D721Med (cell line): ENCODE measurements around the gene HMCN2.

Experiments used
- DNase-seq: peaks from one replicate; pipeline ENCODE4 v3.0.0; 2011; ENCODE audit warnings: low spot score; ENCODE audit not compliant: insufficient read length
- FAIRE-seq: peaks from 2 replicates; lab custom pipeline; 2011; peaks lifted over from hg19 to GRCh38; lab: Jason Lieb, UNC
- CTCF ChIP-seq: IDR thresholded peaks from 2 replicates; pipeline ENCODE4 v1.5.1; 2012; ENCODE audit warnings: mild to moderate bottlenecking, control low read depth; ENCODE audit not compliant: insufficient read depth; ENCODE audit errors: missing control alignments

HMCN2 gene

GRCh38 chr9:130427326-130427725 lies 161.8 kb downstream of the HMCN2 start:
- no peak for DNase-seq
- no peak for FAIRE-seq
- no peak for TF ChIP-seq CTCF

GRCh38 chr9:130428086-130428665 lies 162.6 kb downstream of the HMCN2 start:
- TF ChIP-seq CTCF: no peak
- FAIRE-seq: no peak

DNA sequence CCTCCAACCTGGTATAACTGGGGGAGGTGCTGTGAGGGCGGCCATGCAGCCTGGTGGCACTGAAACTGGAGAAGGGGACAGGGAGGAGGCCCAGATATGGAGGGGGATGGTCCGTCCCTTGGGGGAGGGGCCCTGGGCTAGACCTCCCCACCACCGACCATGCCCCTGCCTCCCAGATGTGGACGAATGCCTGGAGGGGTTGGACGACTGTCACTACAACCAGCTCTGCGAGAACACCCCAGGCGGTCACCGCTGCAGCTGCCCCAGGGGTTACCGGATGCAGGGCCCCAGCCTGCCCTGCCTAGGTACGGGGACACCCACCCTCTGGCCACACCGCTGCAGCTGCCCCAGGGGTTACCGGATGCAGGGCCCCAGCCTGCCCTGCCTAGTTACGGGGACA lies 163.8 kb downstream of the HMCN2 start:
- no peak for FAIRE-seq
- TF ChIP-seq CTCF: no peak
- DNase-seq: no peak

More at GRCh38 chr9:130428086-130428665, 162.6 kb downstream of the HMCN2 start:
- DNase-seq: no peak

DNA sequence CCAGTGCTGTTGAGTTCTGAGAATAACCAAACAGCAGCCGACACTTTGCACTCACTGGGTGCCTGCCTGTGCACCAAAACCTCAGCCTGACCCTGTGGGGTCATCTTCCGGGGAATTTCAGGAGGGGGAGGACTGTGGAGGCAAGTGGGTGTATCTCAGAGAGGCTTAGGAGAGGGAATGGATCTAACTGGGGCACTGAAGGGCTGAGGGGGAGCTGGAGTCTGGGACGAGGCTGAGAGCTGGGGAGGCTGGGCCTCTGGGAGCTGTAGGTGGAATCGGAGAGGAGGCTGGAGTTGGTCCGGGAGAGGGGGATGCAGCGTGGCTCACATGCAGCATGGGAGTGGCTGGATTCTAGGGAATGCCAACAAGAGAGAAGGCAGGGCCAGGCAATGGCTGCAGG lies 164.3 kb downstream of the HMCN2 start:
- DNase-seq: no peak
- TF ChIP-seq CTCF: no peak
- FAIRE-seq: no peak

GRCh38 chr9:130430232-130430631 lies 164.7 kb downstream of the HMCN2 start:
- no peak for DNase-seq
- no peak for TF ChIP-seq CTCF
- FAIRE-seq: no peak

DNA sequence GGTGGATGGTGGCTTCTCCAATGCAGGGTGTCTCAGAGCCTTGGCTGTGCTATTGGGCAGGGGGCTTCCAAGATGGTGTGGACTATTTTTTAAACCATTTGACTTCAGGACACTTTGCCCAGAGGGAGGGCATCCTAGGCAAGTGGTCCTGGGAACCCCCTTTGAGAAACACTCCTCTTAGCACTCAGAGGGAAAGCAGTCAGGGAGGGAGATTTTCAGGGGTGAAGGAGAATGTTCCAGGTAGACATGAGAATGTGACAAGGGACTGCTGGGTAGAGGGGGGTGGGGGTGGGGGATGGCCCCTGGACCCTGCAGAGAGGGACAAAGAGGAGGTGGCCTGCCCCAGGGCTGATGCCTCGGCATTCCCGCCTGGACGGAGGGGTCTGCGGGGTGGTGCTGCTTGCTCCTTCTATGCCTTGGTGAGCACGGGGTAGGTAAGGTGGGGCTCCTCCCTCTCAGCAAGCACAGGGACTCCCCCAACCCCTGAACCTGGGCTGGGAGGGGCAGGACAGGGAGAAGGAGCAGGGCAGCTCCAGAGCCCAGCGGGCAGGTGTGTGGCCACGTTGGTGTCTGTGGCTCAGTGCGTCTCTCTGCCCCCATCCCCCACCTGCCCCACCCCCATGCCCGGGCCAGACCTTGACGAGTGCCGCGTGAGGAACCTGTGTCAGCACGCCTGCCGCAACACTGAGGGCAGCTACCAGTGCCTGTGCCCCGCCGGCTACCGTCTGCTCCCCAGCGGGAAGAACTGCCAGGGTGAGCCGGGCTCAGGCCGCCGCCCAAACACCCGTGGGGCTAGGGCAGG lies 165.4 kb downstream of the HMCN2 start:
- DNase-seq (no peak), FAIRE-seq (no peak)
- no peak for TF ChIP-seq CTCF
